Coronary artery (tissue), 2 donors: ENCODE results near the gene RAPGEF4.

ENCODE experiments used
- DNase-seq: peaks from one replicate; pipeline ENCODE4 v3.0.0-alpha.2; 2017; ENCODE audit warnings: low spot score
- H3K27ac ChIP-seq, 2 donors: fragments of 200-600 bp; sonication (generic); one replicate each; pipeline ENCODE4 v1.5.1; 2016 to 2019
- H3K4me3 ChIP-seq: fragments of 200-600 bp; sonication (generic); 2 replicates; pipeline ENCODE4 v1.5.1; 2016; ENCODE audit warnings: mild to moderate bottlenecking, moderate library complexity
- CTCF ChIP-seq: fragments of 200-600 bp; sonication (generic); IDR thresholded peaks from one replicate; pipeline ENCODE4 v1.5.1; 2019; ENCODE audit warnings: antibody characterized with exemption

Gene RAPGEF4

GRCh38 chr2:172945510-172945850, 209.8 kb downstream of the RAPGEF4 start:
- no peak for TF ChIP-seq CTCF
- no peak for DNase-seq
- Histone ChIP-seq H3K27ac (no peak overlapping the region), H3K4me3 (no peak overlapping the region)

- Histone ChIP-seq H3K4me3 (no peak overlapping the region), H3K27ac (no peak overlapping the region)
- no peak for TF ChIP-seq CTCF
- no peak for DNase-seq
Measured at GRCh38 chr2:172947461-172948153, 212.0 kb downstream of the RAPGEF4 start.

GRCh38 chr2:172949522-172949921, 213.9 kb downstream of the RAPGEF4 start:
- Histone ChIP-seq H3K27ac (no peak overlapping the region), H3K4me3 (no peak overlapping the region)
- no peak for DNase-seq
- TF ChIP-seq CTCF = no peak

GRCh38 chr2:172950565-172950964, 214.9 kb downstream of the RAPGEF4 start:
- Histone ChIP-seq H3K27ac (no peak overlapping the region), H3K4me3 (no peak overlapping the region)
- no peak for TF ChIP-seq CTCF
- DNase-seq = no peak

- DNase-seq = no peak
- no peak for TF ChIP-seq CTCF
- Histone ChIP-seq H3K4me3 (no peak overlapping the region), H3K27ac (no peak overlapping the region)
Measured at GRCh38 chr2:172951554-172951953, 215.9 kb downstream of the RAPGEF4 start.

- no peak for TF ChIP-seq CTCF
- DNase-seq = no peak
- Histone ChIP-seq H3K4me3 (no peak overlapping the region), H3K27ac (no peak overlapping the region)
Measured at GRCh38 chr2:172953411-172953810, 217.8 kb downstream of the RAPGEF4 start.

GRCh38 chr2:172953970-172954852, 218.6 kb downstream of the RAPGEF4 start:
- DNase-seq = no peak
- Histone ChIP-seq H3K4me3 (no peak overlapping the region), H3K27ac (no peak overlapping the region)
- no peak for TF ChIP-seq CTCF
